Peyer's patch (tissue), 4 donors: ENCODE data around the gene EXD3.

Experiments used
- CTCF ChIP-seq, 6 experiments: fragments of 450-650 bp in 4 of 6; fragments of 200-600 bp in 2 of 6; sonication (generic) in 1 of 6; IDR thresholded peaks; one replicate each; pipeline ENCODE4 v1.5.1; 2017 to 2019; ENCODE audit warnings: antibody characterized with exemption in 6 of 6, mild to moderate bottlenecking in 3 of 6, moderate library complexity in 1 of 6
- POLR2A ChIP-seq, 2 donors: fragments of 450-650 bp; IDR thresholded peaks; one replicate each; pipeline ENCODE4 v1.5.1; 2017; ENCODE audit warnings: antibody characterized with exemption in 2 of 2, mild to moderate bottlenecking in 2 of 2, moderate library complexity in 2 of 2

GRCh38 chr9:137387114-137387890 is 35.7 kb downstream of the EXD3 start:
- TF ChIP-seq CTCF (IDR thresholded peaks at IDR 0.05) = no peak
- TF ChIP-seq POLR2A (IDR thresholded peaks at IDR 0.05) = no peak
